ENCODE data around the gene PCDHB16. TPM values are rescaled to one million over a fixed set of nuclear protein-coding genes. Genes with fewer than 3 reads are reported as not detected.
"Not testable (repeated sequence)": the region's sequence is repeated elsewhere in the genome, so short reads cannot be mapped to it uniquely, and the experiment has no call there.

Gene PCDHB16
- total RNA-seq, 2 experiments from 2014 or later = not detected

- TF ChIP-seq CTCF (IDR thresholded peaks at IDR 0.05) = peak; percentile 73
- DNase-seq = peak; percentile 26
These were observed 9.6 kb upstream of the PCDHB16 start, which contains the start of gene PCDHB7 for GRCh38 chr5:141172381-141173204. Gene PCDHB7 (plus strand): TSS chr5:141172644. CDS start chr5:141172836, 192 bp downstream.

GRCh38 chr5:141174291-141175104 lies 7.7 kb upstream of the PCDHB16 start:
- intact Hi-C loops (cut with micrococcal nuclease); DNase-seq; H3K36me3 Mint-ChIP-seq (ENCODE audit: low read depth); H3K4me1 Mint-ChIP-seq (ENCODE audit: low read depth); CTCF ChIA-PET; H3K4me3 Mint-ChIP-seq; ATAC-seq; H3K27ac Mint-ChIP-seq; POLR2A ChIA-PET: not testable (repeated sequence)
- H3K27me3 Mint-ChIP-seq = peaks cover 23% of the 10 kb centered on the region
- H3K9me3 Mint-ChIP-seq = peaks cover 19% of the 10 kb centered on the region

More at GRCh38 chr5:141172381-141173204, 9.6 kb upstream of the PCDHB16 start, which contains the start of gene PCDHB7:
- H3K36me3 Mint-ChIP-seq (ENCODE audit: low read depth) = peaks cover 5% of the 10 kb centered on the region
- ChIA-PET CTCF (interaction anchor here (0.6 to 0.9 kb wide), 4 partner anchors 18 to 192 kb away, joined by 3 read pairs; partner anchors contain the start of gene PCDHGA5), POLR2A (no interaction called here)
- H3K27ac Mint-ChIP-seq = no peak within 1 kb of the TSS
- H3K4me3 Mint-ChIP-seq = no peak within 1 kb of the TSS
- H3K4me1 Mint-ChIP-seq (ENCODE audit: low read depth) = peaks cover 4% of the 10 kb centered on the region
- H3K9me3 Mint-ChIP-seq = peaks cover 19% of the 10 kb centered on the region
- H3K27me3 Mint-ChIP-seq = peaks cover 35% of the 10 kb centered on the region
- ATAC-seq = no peak
- intact Hi-C loops (cut with micrococcal nuclease) = no loop called here

- Mint-ChIP-seq H3K27ac (no peak overlapping the region), H3K4me1 (ENCODE audit: low read depth) (peaks cover 4% of the 10 kb centered on the region), H3K27me3 (peaks cover 20% of the 10 kb centered on the region), H3K9me3 (peaks cover 19% of the 10 kb centered on the region), H3K36me3 (ENCODE audit: low read depth) (peaks cover 7% of the 10 kb centered on the region), H3K4me3 (no peak overlapping the region)
- CTCF ChIA-PET = no interaction called here
- POLR2A ChIA-PET = no interaction called here
- ATAC-seq (no peak), DNase-seq (no peak)
- intact Hi-C loops (cut with micrococcal nuclease) = no loop called here
- no peak for TF ChIP-seq CTCF (IDR thresholded peaks at IDR 0.05)
These were observed 6.3 kb upstream of the PCDHB16 start for GRCh38 chr5:141175933-141176332.

GRCh38 chr5:141177577-141178191 lies 4.5 kb upstream of the PCDHB16 start, which contains the start of gene PCDHB8:
Gene PCDHB8 (plus strand): TSS chr5:141177790. CDS start chr5:141178035, 245 bp downstream.
- DNase-seq; H3K36me3 Mint-ChIP-seq (ENCODE audit: low read depth); H3K27ac Mint-ChIP-seq; ATAC-seq; H3K4me1 Mint-ChIP-seq (ENCODE audit: low read depth); POLR2A ChIA-PET; H3K4me3 Mint-ChIP-seq; intact Hi-C loops (cut with micrococcal nuclease): not testable (repeated sequence)
- H3K9me3 Mint-ChIP-seq = peaks cover 19% of the 10 kb centered on the region
- H3K27me3 Mint-ChIP-seq = peaks cover 28% of the 10 kb centered on the region
- CTCF ChIA-PET = interaction anchor here (1.8 kb wide), 1 partner anchor 10 kb away, joined by 11 read pairs; the partner anchor contains the start of gene PCDHB9

- CTCF ChIA-PET; H3K9me3 Mint-ChIP-seq; DNase-seq; ATAC-seq; H3K36me3 Mint-ChIP-seq (ENCODE audit: low read depth); POLR2A ChIA-PET; H3K4me3 Mint-ChIP-seq; H3K27ac Mint-ChIP-seq; H3K4me1 Mint-ChIP-seq (ENCODE audit: low read depth); intact Hi-C loops (cut with micrococcal nuclease): not testable (repeated sequence)
- peaks cover 31% of the 10 kb centered on the region for H3K27me3 Mint-ChIP-seq
These were observed 2.8 kb upstream of the PCDHB16 start for GRCh38 chr5:141179371-141179770.

GRCh38 chr5:141179876-141180275 lies 2.3 kb upstream of the PCDHB16 start:
- CTCF ChIA-PET; H3K36me3 Mint-ChIP-seq (ENCODE audit: low read depth); H3K4me1 Mint-ChIP-seq (ENCODE audit: low read depth); intact Hi-C loops (cut with micrococcal nuclease); ATAC-seq; DNase-seq; H3K27ac Mint-ChIP-seq; H3K9me3 Mint-ChIP-seq; POLR2A ChIA-PET; H3K4me3 Mint-ChIP-seq: not testable (repeated sequence)
- peaks cover 33% of the 10 kb centered on the region for H3K27me3 Mint-ChIP-seq
